Cortex of kidney (tissue), 1 donor: Measurements from ENCODE around the gene BUD31.
"Not testable (repeated sequence)": the region's sequence is repeated elsewhere in the genome, so short reads cannot be mapped to it uniquely, and the experiment has no call there.

Experiments
- DNase-seq: peaks from one replicate; lab custom pipeline; 2025; lab: John Stamatoyannopoulos, UW

The BUD31 gene

GRCh38 chr7:99408379-99409191 lies at the start of gene BUD31, which contains the start of gene PDAP1:
BUD31 (plus strand) TSS chr7:99408969; CDS start chr7:99411093, 2,124 bp downstream.
PDAP1 (minus strand) TSS chr7:99408597; CDS start chr7:99408548, 49 bp downstream.
- DNase-seq = peak; percentile 41

- no peak for DNase-seq
These were observed 49.2 kb upstream of the BUD31 start for GRCh38 chr7:99359465-99360154.

- no peak for DNase-seq
These were observed 46.0 kb upstream of the BUD31 start for GRCh38 chr7:99362801-99363200.

GRCh38 chr7:99363286-99363685 lies 45.5 kb upstream of the BUD31 start:
- DNase-seq = no peak

GRCh38 chr7:99365318-99366141 lies 43.2 kb upstream of the BUD31 start:
- no peak for DNase-seq

GRCh38 chr7:99366646-99367045 lies 42.1 kb upstream of the BUD31 start:
- no peak for DNase-seq

- DNase-seq = no peak
These were observed 39.9 kb upstream of the BUD31 start for GRCh38 chr7:99368750-99369389.

- DNase-seq = no peak
These were observed 38.9 kb upstream of the BUD31 start for GRCh38 chr7:99369767-99370391.

- no peak for DNase-seq
These were observed 37.3 kb upstream of the BUD31 start for GRCh38 chr7:99371376-99371920.

GRCh38 chr7:99372275-99373090 lies 36.3 kb upstream of the BUD31 start:
- no peak for DNase-seq

GRCh38 chr7:99373091-99374066 lies 35.4 kb upstream of the BUD31 start:
- DNase-seq = no peak

- no peak for DNase-seq
These were observed 34.4 kb upstream of the BUD31 start, which contains the start of gene ARPC1B for GRCh38 chr7:99374111-99375064. ARPC1B (plus strand) TSS chr7:99374730; CDS start chr7:99385715, 10,985 bp downstream.

GRCh38 chr7:99375070-99375807 lies 33.5 kb upstream of the BUD31 start:
- DNase-seq = no peak

- DNase-seq = no peak
These were observed 29.7 kb upstream of the BUD31 start for GRCh38 chr7:99379043-99379577.

- not testable (repeated sequence) for DNase-seq
These were observed 29.1 kb upstream of the BUD31 start for GRCh38 chr7:99379693-99380031.

- DNase-seq = no peak
These were observed 28.5 kb upstream of the BUD31 start for GRCh38 chr7:99380032-99380822.
